ENCODE measurements around the gene MEF2A.

MEF2A gene

GRCh38 chr15:99603828-99604227 is 38.0 kb downstream of the MEF2A start:
- H3K4me1 ChIP-seq (ENCODE audit: control insufficient read depth, insufficient read depth, low read length) = peaks cover 17% of the 10 kb centered on the region
- ChIA-PET CTCF (no interaction called here), POLR2A (no interaction called here)
- TF ChIP-seq ZBTB20 (tag by site-specific recombination; IDR thresholded peaks at IDR 0.05) (no peak), GLIS2 (tag by site-specific recombination; IDR thresholded peaks at IDR 0.05) (no peak), ELK4 (IDR thresholded peaks at IDR 0.05; ENCODE audit: borderline replicate concordance, low read depth, low read length) (no peak), ZNF677 (tag by site-specific recombination; IDR thresholded peaks at IDR 0.05) (peak; percentile 98), PRDM6 (tag by site-specific recombination; IDR thresholded peaks at IDR 0.05) (peak; percentile 28; the same call in 1 of the 2 replicates)
- no peak overlapping the region for H3K27ac ChIP-seq (ENCODE audit: extremely low read depth, low read depth, low read length)
- no peaks in the 10 kb centered on the region; the same call in 1 of the 2 replicates for H3K9me3 ChIP-seq (ENCODE audit: control insufficient read depth, insufficient read depth, low read depth, low read length)
- H3K36me3 ChIP-seq (ENCODE audit: control insufficient read depth in 2 of 2, insufficient read depth in 1 of 2, low read length in 2 of 2) = peaks cover 9 to 19% of the 10 kb centered on the region in 2 experiments; a peak in 2 of 3 replicates
- H3K4me3 ChIP-seq (ENCODE audit: low read depth, low read length) = no peak overlapping the region

- Histone ChIP-seq H3K36me3 (ENCODE audit: control insufficient read depth in 2 of 2, insufficient read depth in 1 of 2, low read length in 2 of 2) (peaks cover 8 to 11% of the 10 kb centered on the region in 2 experiments; a peak in 2 of 3 replicates), H3K9me3 (ENCODE audit: control insufficient read depth, insufficient read depth, low read depth, low read length) (no peaks in the 10 kb centered on the region; the same call in 1 of the 2 replicates), H3K4me3 (ENCODE audit: low read depth, low read length) (no peak overlapping the region), H3K27ac (ENCODE audit: extremely low read depth, low read depth, low read length) (no peak overlapping the region), H3K4me1 (ENCODE audit: control insufficient read depth, insufficient read depth, low read length) (peaks cover 17% of the 10 kb centered on the region)
- CTCF ChIA-PET = interaction anchor here (0.6 to 2.2 kb wide), 2 partner anchors 99 to 150 kb away, joined by 3 to 6 read pairs; no protein-coding TSS in a partner anchor
- POLR2A ChIA-PET = interaction anchor here (0.6 to 0.7 kb wide), 4 partner anchors 13 to 330 kb away, joined by 3 to 5 read pairs (median 4); no protein-coding TSS in a partner anchor
- TF ChIP-seq PRDM4 (tag by site-specific recombination; IDR thresholded peaks at IDR 0.05) (no peak), ZNF600 (tag by site-specific recombination; IDR thresholded peaks at IDR 0.05) (0 out of 2 replicates have a peak, but pooled peaks have one; percentile 13), ZBTB44 (tag by site-specific recombination; IDR thresholded peaks at IDR 0.05) (0 out of 2 replicates have a peak, but pooled peaks have one; percentile 42), KLF1 (tag by site-specific recombination; IDR thresholded peaks at IDR 0.05) (peak; percentile 32; the same call in 1 of the 2 replicates), ZNF629 (tag by site-specific recombination; IDR thresholded peaks at IDR 0.05) (no peak)
These were observed 39.1 kb downstream of the MEF2A start for GRCh38 chr15:99604865-99605264.

- H3K4me3 ChIP-seq (ENCODE audit: low read depth, low read length) = no peak overlapping the region
- peaks cover 2 to 5% of the 10 kb centered on the region in 2 experiments; a peak in 2 of 3 replicates for H3K36me3 ChIP-seq (ENCODE audit: control insufficient read depth in 2 of 2, insufficient read depth in 1 of 2, low read length in 2 of 2)
- TF ChIP-seq ZNF776 (tag by site-specific recombination; IDR thresholded peaks at IDR 0.05; ENCODE audit: borderline replicate concordance) (no peak), ZNF362 (tag by site-specific recombination; IDR thresholded peaks at IDR 0.05) (0 out of 2 replicates have a peak, but pooled peaks have one; percentile 66)
- H3K9me3 ChIP-seq (ENCODE audit: control insufficient read depth, insufficient read depth, low read depth, low read length) = no peaks in the 10 kb centered on the region
- ChIA-PET CTCF (interaction anchor here (0.6 to 2.2 kb wide), 2 partner anchors 99 to 366 kb away, joined by 3 to 6 read pairs; no protein-coding TSS in a partner anchor), POLR2A (interaction anchor here (0.6 kb wide), 2 partner anchors 150 to 330 kb away, joined by 4 read pairs; no protein-coding TSS in a partner anchor)
- H3K4me1 ChIP-seq (ENCODE audit: control insufficient read depth, insufficient read depth, low read length) = peaks cover 17% of the 10 kb centered on the region
- no peak overlapping the region for H3K27ac ChIP-seq (ENCODE audit: extremely low read depth, low read depth, low read length)
These were observed 39.7 kb downstream of the MEF2A start for GRCh38 chr15:99605490-99605931.

Data from HEK293 (cell line).